Fibroblast of villous mesenchyme (primary cell): ENCODE results near the gene HS3ST5. TPM values are rescaled to one million over a fixed set of nuclear protein-coding genes. Genes with fewer than 3 reads are reported as not detected.

Source experiments
- DNase-seq: peaks from one replicate; pipeline ENCODE4 v3.0.0-alpha.2; 2010; ENCODE audit warnings: low read depth
- H3K4me3 ChIP-seq: 2 replicates; pipeline ENCODE4 v1.5.1; 2011; ENCODE audit warnings: low read depth, mild to moderate bottlenecking, low read length
- total RNA-seq: library from RNA; depleted of rRNA; stranded (reverse); fragments of >200 nt; gene quantifications from 2 replicates; pipeline ENCODE4 v1.2.3, GENCODE V29; 2012
- TF ChIP-seq, protein P1 (sequence below): IDR thresholded peaks from 2 replicates; pipeline ENCODE4 v1.5.1; 2012; ENCODE audit warnings: low read depth, mild to moderate bottlenecking, low read length; ENCODE audit not compliant: insufficient read depth

Gene HS3ST5
- total RNA-seq, 1 donor, result under 0.01 TPM

DNA sequence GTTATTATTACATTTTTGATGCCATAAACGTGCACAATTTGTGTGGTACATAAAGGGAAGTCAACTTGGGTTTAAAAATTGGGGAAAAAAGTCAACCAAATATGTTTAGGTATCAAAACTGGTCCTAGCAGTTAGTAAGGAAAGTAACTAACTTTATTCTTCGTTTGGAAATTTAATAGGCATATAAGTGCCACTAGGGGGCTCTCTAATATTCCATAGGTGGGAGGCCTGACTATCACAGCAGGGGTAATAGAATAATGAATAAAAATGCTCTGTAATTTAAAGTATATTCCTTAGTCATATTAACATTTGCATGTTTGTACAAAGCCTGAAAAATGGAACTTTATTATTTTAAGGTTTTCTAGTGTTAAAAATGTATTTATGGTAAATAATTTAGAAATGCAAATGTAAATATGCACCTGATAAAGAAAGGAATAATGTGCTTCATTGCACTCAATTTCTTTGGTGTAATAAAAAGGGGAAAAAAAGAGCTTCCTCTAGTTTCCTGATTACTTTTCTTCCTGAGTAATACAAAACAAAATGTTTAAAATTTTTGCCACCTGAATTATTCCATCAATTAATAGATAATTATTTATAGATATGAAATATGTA, 246.2 kb downstream of the HS3ST5 start:
- TF ChIP-seq, protein P1, sequence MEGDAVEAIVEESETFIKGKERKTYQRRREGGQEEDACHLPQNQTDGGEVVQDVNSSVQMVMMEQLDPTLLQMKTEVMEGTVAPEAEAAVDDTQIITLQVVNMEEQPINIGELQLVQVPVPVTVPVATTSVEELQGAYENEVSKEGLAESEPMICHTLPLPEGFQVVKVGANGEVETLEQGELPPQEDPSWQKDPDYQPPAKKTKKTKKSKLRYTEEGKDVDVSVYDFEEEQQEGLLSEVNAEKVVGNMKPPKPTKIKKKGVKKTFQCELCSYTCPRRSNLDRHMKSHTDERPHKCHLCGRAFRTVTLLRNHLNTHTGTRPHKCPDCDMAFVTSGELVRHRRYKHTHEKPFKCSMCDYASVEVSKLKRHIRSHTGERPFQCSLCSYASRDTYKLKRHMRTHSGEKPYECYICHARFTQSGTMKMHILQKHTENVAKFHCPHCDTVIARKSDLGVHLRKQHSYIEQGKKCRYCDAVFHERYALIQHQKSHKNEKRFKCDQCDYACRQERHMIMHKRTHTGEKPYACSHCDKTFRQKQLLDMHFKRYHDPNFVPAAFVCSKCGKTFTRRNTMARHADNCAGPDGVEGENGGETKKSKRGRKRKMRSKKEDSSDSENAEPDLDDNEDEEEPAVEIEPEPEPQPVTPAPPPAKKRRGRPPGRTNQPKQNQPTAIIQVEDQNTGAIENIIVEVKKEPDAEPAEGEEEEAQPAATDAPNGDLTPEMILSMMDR, result peak; percentile 77
- no peak overlapping the region for H3K4me3 ChIP-seq
- peak; percentile 48 for DNase-seq

DNA sequence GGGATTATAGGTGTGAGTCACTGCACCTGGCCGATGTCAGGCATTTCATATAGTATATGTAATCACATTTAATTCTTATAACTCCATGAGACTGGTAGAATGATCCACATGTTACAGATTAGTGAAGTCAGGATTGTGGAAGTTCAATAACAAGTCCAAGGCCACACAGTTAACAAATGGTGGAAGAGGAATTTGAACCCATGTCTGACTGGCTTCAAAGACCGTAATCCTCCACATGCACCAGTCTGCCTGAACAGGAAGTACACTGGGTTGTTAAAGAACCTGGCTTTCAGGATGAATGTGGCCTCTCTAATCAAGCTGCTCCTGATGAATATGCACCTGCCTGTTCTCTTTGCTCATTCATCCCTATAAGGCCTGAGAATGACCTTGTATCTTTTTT, 249.9 kb downstream of the HS3ST5 start:
- TF ChIP-seq, protein P1, result no peak
- DNase-seq, result no peak

DNA sequence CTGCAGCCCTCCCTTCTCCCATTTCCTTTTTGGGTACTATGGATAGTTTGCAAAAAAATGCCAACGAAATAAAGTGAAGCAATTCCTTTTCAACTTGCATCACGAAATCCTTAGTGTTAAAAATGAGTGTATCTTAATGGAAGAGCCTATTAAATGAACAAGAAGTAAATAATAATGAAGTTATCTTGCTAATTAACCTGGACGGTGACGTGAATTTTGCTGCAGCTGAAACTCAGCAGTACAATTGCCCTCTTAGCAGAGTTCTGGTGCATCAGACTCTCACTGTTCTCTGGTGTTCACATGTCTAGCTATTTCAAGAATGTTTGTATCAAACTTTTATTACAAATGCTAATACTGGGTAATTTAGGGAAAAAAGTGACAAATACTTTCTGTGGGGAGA, 252.2 kb downstream of the HS3ST5 start:
- no peak overlapping the region for H3K4me3 ChIP-seq
- no peak for DNase-seq
- TF ChIP-seq, protein P1, result no peak

More for the DNA sequence above, 249.9 kb downstream of the HS3ST5 start:
- no peak overlapping the region for H3K4me3 ChIP-seq

DNA sequence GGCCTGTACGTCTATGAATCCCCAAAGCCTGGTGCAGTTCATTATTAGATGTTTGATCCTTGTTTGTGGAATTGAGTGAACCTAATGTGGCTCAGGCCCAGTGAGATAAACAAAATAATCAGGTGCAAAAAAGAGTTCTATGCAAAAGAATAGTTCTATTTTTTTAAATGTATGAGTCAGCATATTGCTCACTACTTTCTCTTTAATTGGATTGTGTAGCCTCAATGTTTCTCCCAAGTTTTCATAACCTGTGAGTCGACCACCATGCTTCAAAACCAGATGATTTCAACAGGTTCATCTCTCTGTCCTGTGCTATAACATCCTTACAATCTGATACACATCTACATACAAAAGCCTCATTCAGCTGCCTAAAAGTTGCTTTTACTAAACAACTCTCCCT, 255.3 kb downstream of the HS3ST5 start:
- H3K4me3 ChIP-seq, result no peak overlapping the region
- TF ChIP-seq, protein P1, result no peak
- DNase-seq, result peak; percentile 3

DNA sequence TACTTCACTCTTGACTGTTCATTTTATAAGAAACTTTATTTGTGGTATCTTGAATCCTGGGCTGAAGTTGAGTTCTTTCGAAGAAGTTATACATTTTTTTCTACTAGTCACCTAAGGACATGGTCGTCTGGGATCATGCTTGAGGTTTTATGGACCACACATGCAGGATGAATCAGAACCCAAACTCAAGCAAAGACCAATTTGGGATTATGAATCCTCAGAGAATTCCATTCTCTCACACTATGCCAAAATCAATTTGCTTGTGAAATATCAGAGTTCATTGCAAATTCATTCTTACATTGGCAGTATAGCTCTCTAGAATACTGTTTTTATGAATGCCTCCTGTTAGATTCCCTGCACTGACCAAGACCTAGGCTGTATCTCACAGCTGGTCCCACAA, 257.6 kb downstream of the HS3ST5 start:
- no peak overlapping the region for H3K4me3 ChIP-seq
- no peak for DNase-seq
- TF ChIP-seq, protein P1, result no peak

DNA sequence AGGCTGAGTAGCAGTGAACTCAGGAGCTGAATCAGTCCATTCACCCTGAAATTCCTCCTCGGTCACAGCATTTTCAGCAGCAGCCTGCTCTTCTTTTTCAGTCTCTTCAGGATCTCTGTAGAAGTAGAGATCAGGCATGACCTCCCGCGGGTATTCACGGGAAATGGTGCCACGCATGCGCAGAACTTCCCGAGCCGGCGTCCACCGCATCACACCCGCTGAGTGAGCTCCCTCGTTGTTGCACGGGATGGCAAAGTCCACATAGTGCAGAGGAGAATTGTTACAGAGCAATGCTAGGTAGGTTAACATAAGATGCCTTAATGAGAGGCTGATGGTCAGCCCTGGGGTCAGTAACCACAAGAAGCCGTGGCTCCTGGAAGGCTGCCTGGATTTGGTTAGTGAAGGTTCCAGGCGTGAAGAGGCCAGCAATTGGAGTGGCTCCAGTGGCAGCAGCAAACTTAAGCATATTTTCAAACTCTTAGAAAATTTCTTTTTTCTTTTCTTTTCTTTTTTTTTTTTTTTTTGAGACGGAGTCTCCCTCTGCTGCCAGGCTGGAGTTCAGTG, 258.4 kb downstream of the HS3ST5 start:
- TF ChIP-seq, protein P1, result no peak
- DNase-seq, result no peak
- H3K4me3 ChIP-seq, result no peak overlapping the region

DNA sequence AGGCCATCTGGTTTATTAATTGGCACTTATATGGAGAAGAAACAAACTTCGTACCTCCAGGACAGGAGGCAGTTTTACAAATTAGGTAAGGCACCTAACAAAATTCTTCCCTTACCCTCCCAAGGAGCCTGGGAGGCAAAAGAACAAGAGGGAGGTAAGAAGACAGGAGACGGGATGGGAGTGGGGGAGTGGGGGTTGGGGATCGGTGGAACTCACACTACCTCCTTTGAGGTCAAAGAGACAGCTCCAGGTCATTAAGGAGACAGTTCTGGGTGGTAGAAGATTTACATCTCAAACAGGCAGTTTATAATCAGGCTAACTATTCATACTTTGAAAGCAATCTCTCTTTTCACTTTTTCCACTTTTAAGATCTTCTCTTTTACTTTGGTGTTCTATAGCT, 259.6 kb downstream of the HS3ST5 start:
- TF ChIP-seq, protein P1, result no peak
- no peak overlapping the region for H3K4me3 ChIP-seq
- DNase-seq, result no peak
